ENCODE measurements around the gene FIP1L1.

The FIP1L1 gene

GRCh38 chr4:53476232-53477037, 99.0 kb downstream of the FIP1L1 start:
- no peak for DNase-seq (ENCODE audit: low read depth in 2 of 2)

GRCh38 chr4:53477038-53477565, 99.7 kb downstream of the FIP1L1 start:
- DNase-seq (ENCODE audit: low read depth in 2 of 2) = no peak

GRCh38 chr4:53477636-53478035, 100.2 kb downstream of the FIP1L1 start:
- DNase-seq (ENCODE audit: low read depth in 2 of 2) = no peak

- no peak for DNase-seq (ENCODE audit: low read depth in 2 of 2)
Observed at GRCh38 chr4:53478671-53479456, 101.4 kb downstream of the FIP1L1 start.

- DNase-seq (ENCODE audit: low read depth in 2 of 2) = no peak
Observed at GRCh38 chr4:53479736-53480525, 102.5 kb downstream of the FIP1L1 start.

GRCh38 chr4:53480909-53481308, 103.5 kb downstream of the FIP1L1 start:
- no peak for DNase-seq (ENCODE audit: low read depth in 2 of 2)

GRCh38 chr4:53481586-53481985, 104.1 kb downstream of the FIP1L1 start:
- no peak for DNase-seq (ENCODE audit: low read depth in 2 of 2)

- no peak for DNase-seq (ENCODE audit: low read depth in 2 of 2)
Observed at GRCh38 chr4:53483250-53483649, 105.8 kb downstream of the FIP1L1 start.

GRCh38 chr4:53484911-53485657, 107.6 kb downstream of the FIP1L1 start:
- no peak for DNase-seq (ENCODE audit: low read depth in 2 of 2)

- DNase-seq (ENCODE audit: low read depth in 2 of 2) = no peak
Observed at GRCh38 chr4:53485658-53486040, 108.2 kb downstream of the FIP1L1 start.

GRCh38 chr4:53487766-53488165, 110.3 kb downstream of the FIP1L1 start:
- no peak for DNase-seq (ENCODE audit: low read depth in 2 of 2)

- no peak for DNase-seq (ENCODE audit: low read depth in 2 of 2)
Observed at GRCh38 chr4:53489279-53489889, 111.9 kb downstream of the FIP1L1 start.

- DNase-seq (ENCODE audit: low read depth in 2 of 2) = no peak
Observed at GRCh38 chr4:53490161-53490956, 112.9 kb downstream of the FIP1L1 start.

- no peak for DNase-seq (ENCODE audit: low read depth in 2 of 2)
Observed at GRCh38 chr4:53490965-53491622, 113.7 kb downstream of the FIP1L1 start.

GRCh38 chr4:53494851-53495250, 117.4 kb downstream of the FIP1L1 start:
- DNase-seq (ENCODE audit: low read depth in 2 of 2) = no peak

GRCh38 chr4:53497487-53498244, 120.2 kb downstream of the FIP1L1 start:
- DNase-seq (ENCODE audit: low read depth in 2 of 2) = no peak

GRCh38 chr4:53498706-53499105, 121.3 kb downstream of the FIP1L1 start:
- no peak for DNase-seq (ENCODE audit: low read depth in 2 of 2)

- no peak for DNase-seq (ENCODE audit: low read depth in 2 of 2)
Observed at GRCh38 chr4:53499791-53500190, 122.3 kb downstream of the FIP1L1 start.

GRCh38 chr4:53500546-53500945, 123.1 kb downstream of the FIP1L1 start:
- no peak for DNase-seq (ENCODE audit: low read depth in 2 of 2)
